Measurements from ENCODE around the gene SART3.

Gene SART3

DNA sequence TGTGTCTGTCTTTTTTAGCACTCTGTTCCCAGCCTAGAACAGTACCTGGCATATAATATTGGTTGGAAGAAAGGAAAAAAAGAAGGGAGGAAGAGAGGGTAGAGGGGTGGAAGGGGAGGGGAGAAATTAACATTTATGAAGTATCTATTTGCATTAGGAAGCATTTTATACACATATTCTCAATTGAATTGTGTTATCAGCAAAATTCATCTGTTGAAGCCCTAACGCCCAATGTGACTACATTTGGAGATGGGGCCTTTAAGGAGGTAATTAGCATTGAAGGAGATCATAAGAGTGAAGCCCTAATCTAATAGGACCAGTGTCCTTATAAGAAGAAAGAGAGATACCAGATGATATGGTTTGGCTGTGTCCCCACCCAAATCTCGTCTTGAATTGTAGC lies 76.1 kb downstream of the SART3 start:
- H3K4me3 ChIP-seq (replicated peaks in 1 of 2; ENCODE audit: low read depth in 2 of 2, low read length in 2 of 2), result no peak overlapping the region
- TF ChIP-seq, protein P1, sequence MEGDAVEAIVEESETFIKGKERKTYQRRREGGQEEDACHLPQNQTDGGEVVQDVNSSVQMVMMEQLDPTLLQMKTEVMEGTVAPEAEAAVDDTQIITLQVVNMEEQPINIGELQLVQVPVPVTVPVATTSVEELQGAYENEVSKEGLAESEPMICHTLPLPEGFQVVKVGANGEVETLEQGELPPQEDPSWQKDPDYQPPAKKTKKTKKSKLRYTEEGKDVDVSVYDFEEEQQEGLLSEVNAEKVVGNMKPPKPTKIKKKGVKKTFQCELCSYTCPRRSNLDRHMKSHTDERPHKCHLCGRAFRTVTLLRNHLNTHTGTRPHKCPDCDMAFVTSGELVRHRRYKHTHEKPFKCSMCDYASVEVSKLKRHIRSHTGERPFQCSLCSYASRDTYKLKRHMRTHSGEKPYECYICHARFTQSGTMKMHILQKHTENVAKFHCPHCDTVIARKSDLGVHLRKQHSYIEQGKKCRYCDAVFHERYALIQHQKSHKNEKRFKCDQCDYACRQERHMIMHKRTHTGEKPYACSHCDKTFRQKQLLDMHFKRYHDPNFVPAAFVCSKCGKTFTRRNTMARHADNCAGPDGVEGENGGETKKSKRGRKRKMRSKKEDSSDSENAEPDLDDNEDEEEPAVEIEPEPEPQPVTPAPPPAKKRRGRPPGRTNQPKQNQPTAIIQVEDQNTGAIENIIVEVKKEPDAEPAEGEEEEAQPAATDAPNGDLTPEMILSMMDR (IDR thresholded peaks at IDR 0.05; ENCODE audit: low read depth, low read length), result no peak
- DNase-seq (ENCODE audit: low read depth in 2 of 2), result no peak

DNA sequence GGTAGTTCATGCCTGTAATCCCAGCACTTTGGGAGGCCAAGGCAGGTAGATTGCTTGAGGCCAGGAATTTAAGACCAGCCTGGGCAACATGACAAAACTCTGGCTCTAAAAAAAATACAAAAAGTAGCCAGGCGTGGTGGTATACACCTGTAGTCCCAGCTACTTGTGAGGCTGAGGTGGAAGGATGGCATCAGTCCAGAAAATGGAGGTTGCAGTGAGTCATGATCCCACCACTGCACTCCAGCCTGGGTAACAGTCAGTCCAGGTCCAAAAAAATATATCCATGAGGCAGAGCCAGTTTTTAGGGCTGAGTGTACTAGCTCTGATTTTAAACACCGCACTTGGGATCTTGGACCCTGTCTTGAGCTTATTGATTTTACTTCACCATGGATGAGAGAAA lies 76.5 kb downstream of the SART3 start:
- H3K4me3 ChIP-seq (replicated peaks in 1 of 2; ENCODE audit: low read depth in 2 of 2, low read length in 2 of 2), result no peak overlapping the region
- TF ChIP-seq, protein P1 (IDR thresholded peaks at IDR 0.05; ENCODE audit: low read depth, low read length), result no peak
- DNase-seq (ENCODE audit: low read depth in 2 of 2), result no peak

DNA sequence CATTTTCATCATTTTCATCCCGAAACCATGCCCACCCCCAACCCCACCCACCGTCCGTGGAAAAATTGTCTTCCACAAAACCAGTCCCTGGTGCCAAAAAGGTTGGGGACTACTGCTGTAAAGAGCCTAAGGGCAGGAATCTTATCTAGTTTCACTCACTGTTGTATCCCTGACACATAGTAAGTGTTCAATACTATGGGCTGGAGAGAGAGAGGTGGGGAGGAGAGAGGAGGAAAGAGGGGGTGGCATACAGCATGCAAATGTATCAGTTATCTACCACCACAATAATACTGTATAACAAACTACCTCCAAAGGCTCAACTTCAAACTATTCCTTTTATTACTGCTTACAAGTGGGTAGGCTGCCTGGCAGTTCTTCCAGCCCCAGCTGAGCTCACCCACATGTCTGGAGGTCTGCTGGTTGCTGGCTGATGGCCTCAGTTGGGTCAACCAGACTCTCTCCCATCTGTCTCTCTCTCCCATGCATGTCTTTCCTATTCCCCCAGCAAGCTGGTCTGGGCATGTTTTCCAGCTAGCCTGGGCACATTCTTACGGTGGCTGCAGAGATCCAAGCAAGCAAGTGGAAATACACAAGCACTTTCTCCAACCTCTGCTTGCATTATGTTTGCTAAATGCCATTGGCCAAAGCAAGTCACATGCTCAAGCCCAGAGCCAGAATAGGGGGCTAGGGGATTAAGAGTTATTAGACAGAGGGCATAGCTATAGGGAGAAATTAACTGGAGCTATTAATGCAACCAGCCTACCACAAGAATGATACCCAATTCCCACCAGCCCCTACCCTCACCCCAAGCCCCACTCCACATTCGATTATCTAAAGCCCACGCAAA lies 77.5 kb downstream of the SART3 start:
- TF ChIP-seq, protein P1 (IDR thresholded peaks at IDR 0.05; ENCODE audit: low read depth, low read length), result no peak
- no peak for DNase-seq (ENCODE audit: low read depth in 2 of 2)
- no peak overlapping the region for H3K4me3 ChIP-seq (replicated peaks in 1 of 2; ENCODE audit: low read depth in 2 of 2, low read length in 2 of 2)

DNA sequence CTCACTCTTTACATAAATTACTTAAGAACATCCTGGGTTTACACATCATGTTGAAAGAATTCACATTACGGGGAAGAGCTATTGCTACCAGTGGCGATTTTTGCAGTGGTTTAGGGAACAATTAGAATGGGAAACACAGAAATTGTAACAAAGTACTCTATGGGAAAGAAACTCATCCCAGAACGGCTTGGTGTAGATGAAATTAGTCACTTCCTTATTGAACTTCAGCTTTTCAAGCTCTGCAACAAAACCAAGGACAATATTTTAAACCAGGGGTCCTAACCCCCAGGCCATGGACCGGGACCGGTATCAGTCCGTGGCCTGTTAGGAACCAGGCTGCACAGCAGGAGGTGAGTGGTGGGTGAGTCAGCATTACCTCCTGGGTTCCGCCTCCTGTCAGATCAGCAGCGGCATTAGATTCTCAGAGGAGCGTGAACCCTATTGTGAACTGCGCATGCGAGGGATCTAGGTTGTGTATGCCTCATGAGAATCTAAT lies 78.2 kb downstream of the SART3 start:
- TF ChIP-seq, protein P1 (IDR thresholded peaks at IDR 0.05; ENCODE audit: low read depth, low read length), result no peak
- DNase-seq (ENCODE audit: low read depth in 2 of 2), result peak in 1 of 2 donors; percentile 9
- no peak overlapping the region for H3K4me3 ChIP-seq (replicated peaks in 1 of 2; ENCODE audit: low read depth in 2 of 2, low read length in 2 of 2)

DNA sequence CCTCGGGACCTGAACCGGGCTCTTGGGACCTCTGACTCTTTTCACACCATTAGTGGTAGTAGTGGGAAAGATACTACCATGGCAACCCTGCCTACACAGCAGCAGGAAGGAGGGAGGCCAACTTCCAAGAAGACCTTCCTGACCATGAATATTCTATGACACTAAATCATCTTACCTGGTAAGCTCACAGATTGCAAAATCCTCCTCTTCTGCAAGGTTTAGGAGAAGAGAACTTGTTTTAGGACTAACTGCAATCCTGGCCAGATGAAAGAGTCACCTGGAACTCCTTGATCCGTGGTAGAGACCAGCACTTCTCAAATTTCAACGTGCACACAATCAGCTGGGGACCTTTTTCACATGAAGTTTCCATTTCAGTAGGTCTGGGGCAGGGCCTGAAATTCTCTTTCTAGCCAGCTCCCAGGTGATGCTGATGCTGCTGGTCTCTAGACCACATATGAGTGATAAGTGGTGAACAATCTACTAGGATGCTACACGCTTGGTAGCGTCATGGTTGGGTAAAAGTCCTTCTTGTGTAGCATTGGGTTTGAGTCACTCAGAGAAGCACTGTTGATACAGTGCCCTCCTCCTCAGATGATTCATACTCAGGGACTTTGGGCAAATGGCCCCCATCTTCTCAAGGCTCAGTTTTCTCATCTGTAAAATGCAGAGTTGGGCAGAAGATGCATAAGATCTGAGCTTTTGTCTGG lies 81.5 kb downstream of the SART3 start:
- TF ChIP-seq, protein P1 (IDR thresholded peaks at IDR 0.05; ENCODE audit: low read depth, low read length), result no peak
- no peak for DNase-seq (ENCODE audit: low read depth in 2 of 2)
- no peak overlapping the region for H3K4me3 ChIP-seq (replicated peaks in 1 of 2; ENCODE audit: low read depth in 2 of 2, low read length in 2 of 2)

DNA sequence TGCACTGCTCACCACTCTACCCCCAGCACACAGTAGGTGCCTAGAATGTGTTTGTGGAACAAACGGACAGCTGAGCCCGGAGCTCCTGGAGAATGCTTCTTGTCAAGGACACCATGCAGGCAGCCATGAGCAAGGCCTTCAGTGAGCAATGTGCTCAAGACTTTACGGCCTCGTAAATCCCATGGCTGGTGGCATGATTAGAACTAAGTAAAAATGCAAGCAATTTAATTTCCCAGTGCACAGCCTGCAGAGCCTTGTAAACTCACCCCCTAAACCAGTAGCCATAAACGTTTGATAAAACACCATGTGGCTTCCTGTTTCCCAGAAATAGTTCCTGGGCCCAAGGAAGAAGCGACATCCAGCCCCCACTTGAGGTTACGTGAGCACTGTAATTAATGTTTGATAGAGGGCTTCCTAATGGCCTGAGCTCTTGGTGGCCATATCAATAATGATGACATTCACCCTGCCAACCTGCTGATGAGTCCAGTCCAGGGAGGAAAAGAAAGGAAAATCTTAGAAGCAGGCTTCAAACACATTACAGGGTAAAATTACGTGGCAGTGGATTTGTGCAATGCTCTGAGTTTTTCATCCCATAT lies 82.3 kb downstream of the SART3 start:
- DNase-seq (ENCODE audit: low read depth in 2 of 2), result no peak
- TF ChIP-seq, protein P1 (IDR thresholded peaks at IDR 0.05; ENCODE audit: low read depth, low read length), result no peak
- H3K4me3 ChIP-seq (replicated peaks in 1 of 2; ENCODE audit: low read depth in 2 of 2, low read length in 2 of 2), result no peak overlapping the region

Data from cardiac fibroblast (primary cell).